Fibroblast of skin of left quadriceps (primary cell): ENCODE data around the gene NSD2.
"Not testable (repeated sequence)": the region's sequence is repeated elsewhere in the genome, so short reads cannot be mapped to it uniquely, and the experiment has no call there.

Source experiments
- DNase-seq, 2 experiments: peaks; one replicate each; pipeline ENCODE4 v3.0.0-alpha.2; 2013; ENCODE audit warnings: low read depth in 2 of 2

The NSD2 gene

GRCh38 chr4:1842339-1842895, 28.8 kb upstream of the NSD2 start:
- DNase-seq = no peak

GRCh38 chr4:1842993-1843448, 28.2 kb upstream of the NSD2 start:
- DNase-seq = peak; percentile 49 to 61

GRCh38 chr4:1843852-1844251, 27.3 kb upstream of the NSD2 start:
- DNase-seq = peak; percentile 14 to 16

GRCh38 chr4:1844618-1845017, 26.6 kb upstream of the NSD2 start:
- not testable (repeated sequence) for DNase-seq

GRCh38 chr4:1846580-1846979, 24.6 kb upstream of the NSD2 start:
- DNase-seq = no peak

GRCh38 chr4:1850276-1850675, 20.9 kb upstream of the NSD2 start:
- DNase-seq = no peak

GRCh38 chr4:1851160-1851559, 20.0 kb upstream of the NSD2 start:
- no peak for DNase-seq

GRCh38 chr4:1851575-1852410, 19.4 kb upstream of the NSD2 start:
- no peak for DNase-seq

- DNase-seq = no peak
These were observed 18.1 kb upstream of the NSD2 start for GRCh38 chr4:1852904-1853623.

- DNase-seq = no peak
These were observed 16.4 kb upstream of the NSD2 start for GRCh38 chr4:1854752-1855151.

GRCh38 chr4:1855333-1856070, 15.7 kb upstream of the NSD2 start:
- no peak for DNase-seq

- DNase-seq = peak; percentile 84 to 89
These were observed 14.9 kb upstream of the NSD2 start, which contains the start of gene LETM1 for GRCh38 chr4:1856071-1856942. Gene LETM1 (minus strand): TSS chr4:1856156. CDS start chr4:1855950, 206 bp downstream.

GRCh38 chr4:1856943-1857699, 14.1 kb upstream of the NSD2 start:
- DNase-seq = no peak

- DNase-seq = no peak
These were observed 13.3 kb upstream of the NSD2 start for GRCh38 chr4:1857931-1858330.

GRCh38 chr4:1859389-1859753, 11.8 kb upstream of the NSD2 start:
- DNase-seq = no peak

GRCh38 chr4:1862055-1862911, 8.9 kb upstream of the NSD2 start:
- DNase-seq = no peak

GRCh38 chr4:1862961-1863296, 8.3 kb upstream of the NSD2 start:
- DNase-seq = no peak

GRCh38 chr4:1863297-1864033, 7.7 kb upstream of the NSD2 start:
- DNase-seq = no peak
